Measurements from ENCODE around the gene ZNF366. TPM values are rescaled to one million over a fixed set of nuclear protein-coding genes. Genes with fewer than 3 reads are reported as not detected.

Gene ZNF366
- total RNA-seq, 1 donor from 2014 or later: not detected

DNA sequence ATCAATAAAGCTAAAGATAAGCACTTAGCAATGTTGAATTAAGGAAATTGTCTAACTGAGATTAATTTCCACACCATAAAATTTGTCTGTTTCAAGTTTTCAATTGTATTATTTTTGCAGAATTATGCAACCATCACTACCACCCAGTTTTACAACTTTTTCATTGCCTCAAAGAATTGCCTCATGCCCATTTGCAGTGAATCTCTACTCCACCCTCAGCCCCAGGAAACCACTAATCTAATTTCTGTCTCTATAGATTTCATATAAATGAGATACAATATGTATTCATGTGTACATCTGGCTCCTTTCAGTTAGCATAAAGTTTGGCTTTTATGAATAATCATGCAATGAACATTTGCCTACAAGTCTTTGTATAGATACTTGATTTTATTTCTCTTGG is 114.2 kb downstream of the ZNF366 start:
- peaks cover 45% of the 10 kb centered on the region for H3K4me1 Mint-ChIP-seq (ENCODE audit: low read depth)
- no peaks in the 10 kb centered on the region for H3K9me3 Mint-ChIP-seq (ENCODE audit: low read depth)

More for the DNA sequence above, 114.2 kb downstream of the ZNF366 start:
- no peak for DNase-seq (ENCODE audit: low spot score)
- no peak overlapping the region for H3K27ac Mint-ChIP-seq (ENCODE audit: unreplicated experiment)
- no peaks in the 10 kb centered on the region for H3K36me3 Mint-ChIP-seq (ENCODE audit: low read depth)
- no peaks in the 10 kb centered on the region for H3K27me3 Mint-ChIP-seq (ENCODE audit: low read depth)
- TF ChIP-seq, protein P1, sequence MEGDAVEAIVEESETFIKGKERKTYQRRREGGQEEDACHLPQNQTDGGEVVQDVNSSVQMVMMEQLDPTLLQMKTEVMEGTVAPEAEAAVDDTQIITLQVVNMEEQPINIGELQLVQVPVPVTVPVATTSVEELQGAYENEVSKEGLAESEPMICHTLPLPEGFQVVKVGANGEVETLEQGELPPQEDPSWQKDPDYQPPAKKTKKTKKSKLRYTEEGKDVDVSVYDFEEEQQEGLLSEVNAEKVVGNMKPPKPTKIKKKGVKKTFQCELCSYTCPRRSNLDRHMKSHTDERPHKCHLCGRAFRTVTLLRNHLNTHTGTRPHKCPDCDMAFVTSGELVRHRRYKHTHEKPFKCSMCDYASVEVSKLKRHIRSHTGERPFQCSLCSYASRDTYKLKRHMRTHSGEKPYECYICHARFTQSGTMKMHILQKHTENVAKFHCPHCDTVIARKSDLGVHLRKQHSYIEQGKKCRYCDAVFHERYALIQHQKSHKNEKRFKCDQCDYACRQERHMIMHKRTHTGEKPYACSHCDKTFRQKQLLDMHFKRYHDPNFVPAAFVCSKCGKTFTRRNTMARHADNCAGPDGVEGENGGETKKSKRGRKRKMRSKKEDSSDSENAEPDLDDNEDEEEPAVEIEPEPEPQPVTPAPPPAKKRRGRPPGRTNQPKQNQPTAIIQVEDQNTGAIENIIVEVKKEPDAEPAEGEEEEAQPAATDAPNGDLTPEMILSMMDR (IDR thresholded peaks at IDR 0.05): no peak
- H3K4me3 Mint-ChIP-seq (ENCODE audit: unreplicated experiment): no peak overlapping the region

Other genes with a start within 250 kb of the ZNF366 start
- gene MRPS27, start 187.2 kb downstream of the ZNF366 start, total RNA-seq: 26.0 to 38.0 TPM (median 33.3 TPM) in 3 replicates
- 8.5 to 14.5 TPM (median 8.8 TPM) in 3 replicates for gene PTCD2, start 187.0 kb downstream of the ZNF366 start, total RNA-seq